ENCODE data around the gene TANC1.

DNA sequence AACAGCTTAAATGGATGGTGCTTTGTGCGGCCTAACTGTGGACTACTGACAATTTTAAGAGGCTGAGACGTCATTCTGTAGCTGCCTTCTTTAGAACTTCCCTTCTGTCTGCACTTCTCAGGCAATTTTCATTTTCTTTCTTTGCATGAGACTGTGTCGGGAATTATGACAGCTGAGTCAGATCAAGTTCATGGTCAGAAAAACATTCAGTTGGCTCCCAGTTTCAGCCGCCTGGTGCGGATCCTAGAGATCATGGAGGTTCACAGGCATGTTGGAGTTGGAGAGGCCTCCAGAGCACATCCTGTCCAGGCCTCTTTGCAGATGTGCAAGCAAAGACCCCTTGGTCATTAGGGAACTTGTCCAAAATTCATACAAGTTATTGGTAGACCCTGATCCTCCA, 135.0 kb downstream of the TANC1 start:
- TF ChIP-seq, protein P1, sequence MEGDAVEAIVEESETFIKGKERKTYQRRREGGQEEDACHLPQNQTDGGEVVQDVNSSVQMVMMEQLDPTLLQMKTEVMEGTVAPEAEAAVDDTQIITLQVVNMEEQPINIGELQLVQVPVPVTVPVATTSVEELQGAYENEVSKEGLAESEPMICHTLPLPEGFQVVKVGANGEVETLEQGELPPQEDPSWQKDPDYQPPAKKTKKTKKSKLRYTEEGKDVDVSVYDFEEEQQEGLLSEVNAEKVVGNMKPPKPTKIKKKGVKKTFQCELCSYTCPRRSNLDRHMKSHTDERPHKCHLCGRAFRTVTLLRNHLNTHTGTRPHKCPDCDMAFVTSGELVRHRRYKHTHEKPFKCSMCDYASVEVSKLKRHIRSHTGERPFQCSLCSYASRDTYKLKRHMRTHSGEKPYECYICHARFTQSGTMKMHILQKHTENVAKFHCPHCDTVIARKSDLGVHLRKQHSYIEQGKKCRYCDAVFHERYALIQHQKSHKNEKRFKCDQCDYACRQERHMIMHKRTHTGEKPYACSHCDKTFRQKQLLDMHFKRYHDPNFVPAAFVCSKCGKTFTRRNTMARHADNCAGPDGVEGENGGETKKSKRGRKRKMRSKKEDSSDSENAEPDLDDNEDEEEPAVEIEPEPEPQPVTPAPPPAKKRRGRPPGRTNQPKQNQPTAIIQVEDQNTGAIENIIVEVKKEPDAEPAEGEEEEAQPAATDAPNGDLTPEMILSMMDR (conservative IDR thresholded peaks at IDR 0.05 in 1 of 2, IDR thresholded peaks at IDR 0.05 in 1 of 2; ENCODE audit: extremely low read depth in 1 of 2, insufficient read depth in 1 of 2, low read depth in 1 of 2, low read length in 2 of 2), result no peak
- no peak for TF ChIP-seq EZH2 (IDR thresholded peaks at IDR 0.05; ENCODE audit: borderline replicate concordance, low read length)
